ENCODE data around the gene FCRL5. TPM values are rescaled to one million over a fixed set of nuclear protein-coding genes. Genes with fewer than 3 reads are reported as not detected.

The FCRL5 gene
- total RNA-seq, 2 experiments from 2014 or later: 44.8 to 73.5 TPM

DNA sequence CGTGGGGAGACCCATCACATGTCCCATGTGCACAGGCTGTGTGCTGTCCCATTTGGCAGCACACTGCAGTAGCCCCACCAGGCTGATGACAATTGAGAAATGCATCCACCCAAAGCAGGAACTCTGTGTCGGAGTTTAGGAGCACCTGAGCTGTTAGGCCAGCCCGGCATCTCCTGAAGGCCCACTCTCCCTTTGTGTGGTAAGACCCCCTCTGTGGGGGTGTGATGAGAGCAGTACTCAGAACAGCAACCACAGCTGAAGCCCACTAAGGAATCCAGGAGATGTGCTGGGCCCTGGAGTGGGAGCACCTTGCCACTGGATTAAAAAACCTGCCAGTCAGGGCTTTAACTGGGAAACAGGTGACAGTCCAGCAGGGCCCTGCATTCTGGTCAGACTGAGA, 37.2 kb downstream of the FCRL5 start:
- CTCF ChIA-PET (ENCODE audit: unreplicated experiment): no interaction called here
- TF ChIP-seq EZH2phosphoT487 (IDR thresholded peaks at IDR 0.05; ENCODE audit: borderline replicate concordance, low read depth, low read length) (no peak), CTCF (conservative IDR thresholded peaks at IDR 0.05; ENCODE audit: low read length) (no peak)
- no peaks in the 10 kb centered on the region for H3K9me2 ChIP-seq (ENCODE audit: insufficient read depth, low read length)

DNA sequence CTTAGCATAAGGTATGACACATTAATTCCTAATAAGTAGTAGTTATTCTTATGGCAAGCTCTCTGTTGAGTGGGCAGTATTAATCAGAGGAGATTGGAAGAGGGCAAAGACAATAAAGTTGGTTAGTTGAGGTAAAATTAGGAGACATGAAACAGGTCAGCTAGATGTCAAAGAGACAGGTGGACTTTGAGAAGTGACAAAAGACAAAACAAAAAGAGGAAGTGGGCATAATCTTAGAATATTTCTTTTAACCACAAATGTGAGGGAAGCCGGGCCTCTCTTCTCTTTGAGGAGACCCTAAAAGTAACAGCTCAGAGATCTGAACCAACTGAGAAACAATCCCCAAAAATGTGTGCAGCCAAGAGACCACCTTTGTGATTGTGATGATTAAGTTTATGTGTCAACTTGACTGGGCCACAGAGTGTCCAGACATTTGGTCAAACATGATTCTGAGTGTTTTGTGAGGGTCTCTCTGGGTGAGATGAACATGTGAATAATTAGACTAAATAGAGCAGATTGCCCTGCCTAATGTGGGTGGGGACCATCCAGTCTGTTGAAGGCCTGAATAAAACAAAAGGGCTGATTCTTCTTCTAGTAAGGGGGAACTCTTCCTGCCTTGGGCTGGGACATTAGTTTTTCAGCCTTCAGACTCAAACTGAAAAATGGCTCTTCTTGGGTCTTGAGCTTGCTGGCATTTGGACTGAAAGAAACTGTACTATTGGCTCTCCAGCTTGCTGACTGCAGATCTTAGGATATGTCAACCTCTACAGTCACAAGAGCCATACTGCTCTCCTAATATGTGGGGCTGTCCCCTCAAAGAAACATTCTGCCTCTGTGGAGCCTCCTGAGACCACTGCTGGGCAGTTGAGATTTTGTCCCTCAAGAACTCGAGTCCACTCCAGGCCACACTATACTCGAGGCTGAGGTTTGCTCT, 40.0 kb downstream of the FCRL5 start:
- TF ChIP-seq CTCF (conservative IDR thresholded peaks at IDR 0.05; ENCODE audit: low read length) (no peak), EZH2phosphoT487 (IDR thresholded peaks at IDR 0.05; ENCODE audit: borderline replicate concordance, low read depth, low read length) (no peak)
- H3K4me3 ChIP-seq (ENCODE audit: low read depth, low read length, poor library complexity, severe bottlenecking): peak overlapping the region; percentile 49
- H3K4me2 ChIP-seq (ENCODE audit: low read length): peak overlapping the region; percentile 90
- no peaks in the 10 kb centered on the region for H3K79me2 ChIP-seq (ENCODE audit: insufficient read depth, low read depth, low read length)
- H3K27ac ChIP-seq (ENCODE audit: low read depth, low read length, poor library complexity, severe bottlenecking): peak overlapping the region; percentile 99
- intact Hi-C loops (cut with micrococcal nuclease; ENCODE audit: unreplicated experiment): loop anchor here (1.0 to 5.0 kb wide), 4 partner anchors 40 to 260 kb away; partner anchors contain the start of genes FCRL3 and FCRL5
- BruUV-seq (replicated peaks): no TSS peak
- peaks cover 6% of the 10 kb centered on the region; the same call in 1 of the 2 replicates for H3K36me3 ChIP-seq (ENCODE audit: insufficient read depth, low read length)
- peaks cover 76% of the 10 kb centered on the region for H3K4me1 ChIP-seq (ENCODE audit: insufficient read depth, low read length, poor library complexity, severe bottlenecking)
- peak; percentile 92 for DNase-seq (ENCODE audit: low spot score)
- ChIA-PET CTCF (ENCODE audit: unreplicated experiment) (interaction anchor here (1.0 kb wide), 1 partner anchor 188 kb away, joined by 4 read pairs; the partner anchor contains the start of gene FCRL3), POLR2A (interaction anchor here (0.5 to 3.9 kb wide), 11 partner anchors 10 to 295 kb away, joined by 3 to 42 read pairs (median 4); partner anchors contain the start of gene FCRL5)
- no peaks in the 10 kb centered on the region for H4K20me1 ChIP-seq (ENCODE audit: insufficient read depth, low read length)
- H2AFZ ChIP-seq (ENCODE audit: low read length): peak overlapping the region; percentile 68; the same call in 1 of the 2 replicates
- H3K9me2 ChIP-seq (ENCODE audit: insufficient read depth, low read length): no peaks in the 10 kb centered on the region
- H3K9me3 ChIP-seq (ENCODE audit: low read length): no peaks in the 10 kb centered on the region

More for the DNA sequence above, 37.2 kb downstream of the FCRL5 start:
- intact Hi-C loops (cut with micrococcal nuclease; ENCODE audit: unreplicated experiment): no loop called here
- no peaks in the 10 kb centered on the region for H4K20me1 ChIP-seq (ENCODE audit: insufficient read depth, low read length)
- 0 out of 2 replicates have a peak, but pooled peaks cover 2% of the 10 kb centered on the region for H3K36me3 ChIP-seq (ENCODE audit: insufficient read depth, low read length)
- DNase-seq (ENCODE audit: low spot score): no peak
- BruUV-seq (replicated peaks): no TSS peak
- POLR2A ChIA-PET: no interaction called here
- H3K4me3 ChIP-seq (ENCODE audit: low read depth, low read length, poor library complexity, severe bottlenecking): no peak overlapping the region
- H3K9me3 ChIP-seq (ENCODE audit: low read length): no peaks in the 10 kb centered on the region
- H3K4me1 ChIP-seq (ENCODE audit: insufficient read depth, low read length, poor library complexity, severe bottlenecking): peaks cover 56% of the 10 kb centered on the region
- no peaks in the 10 kb centered on the region for H3K79me2 ChIP-seq (ENCODE audit: insufficient read depth, low read depth, low read length)
- no peak overlapping the region for H3K4me2 ChIP-seq (ENCODE audit: low read length)
- H3K27ac ChIP-seq (ENCODE audit: low read depth, low read length, poor library complexity, severe bottlenecking): no peak overlapping the region
- no peak overlapping the region for H2AFZ ChIP-seq (ENCODE audit: low read length)

Data from OCI-LY7 (cell line).